ENCODE results near the gene PNMA6E.

PNMA6E gene

DNA sequence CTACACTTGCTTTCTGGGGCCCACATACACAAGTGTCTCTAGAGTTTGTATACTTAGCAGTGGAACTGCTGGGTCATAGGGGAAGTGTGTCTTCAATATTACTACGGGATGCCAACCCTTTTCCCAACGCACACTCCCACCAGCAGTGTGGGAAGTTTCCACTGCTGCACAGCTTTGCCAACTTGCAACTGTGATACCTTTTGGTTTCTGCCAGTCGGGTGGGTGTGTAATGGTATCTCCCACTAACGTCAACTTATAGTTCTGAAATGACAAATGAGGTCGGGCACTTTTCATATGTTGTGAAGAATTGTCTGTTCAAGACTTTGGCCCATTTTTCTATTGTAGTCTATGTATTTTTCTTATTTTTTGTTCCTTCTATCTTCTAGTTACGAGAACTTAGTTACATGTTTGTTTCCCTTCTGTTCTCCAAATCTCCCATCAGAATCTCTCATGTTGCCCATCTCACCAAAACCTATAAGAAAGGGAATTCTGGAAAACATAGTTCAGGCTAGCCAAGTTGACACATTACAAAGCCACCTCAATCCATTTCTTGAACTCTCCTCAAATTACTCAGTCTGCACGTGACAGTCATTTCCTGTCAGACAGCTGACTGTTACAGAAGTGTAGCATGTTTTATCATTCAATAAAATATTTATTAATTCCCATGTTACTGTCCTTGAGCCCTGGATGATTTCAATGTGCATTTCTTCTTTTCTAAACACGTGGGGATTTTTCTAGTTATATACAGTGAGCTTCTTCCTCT lies 30.7 kb downstream of the PNMA6E start:
- no peak for TF ChIP-seq EZH2 (IDR thresholded peaks at IDR 0.05; ENCODE audit: borderline replicate concordance, low read depth, low read length, severe bottlenecking)
- TF ChIP-seq, protein P1, sequence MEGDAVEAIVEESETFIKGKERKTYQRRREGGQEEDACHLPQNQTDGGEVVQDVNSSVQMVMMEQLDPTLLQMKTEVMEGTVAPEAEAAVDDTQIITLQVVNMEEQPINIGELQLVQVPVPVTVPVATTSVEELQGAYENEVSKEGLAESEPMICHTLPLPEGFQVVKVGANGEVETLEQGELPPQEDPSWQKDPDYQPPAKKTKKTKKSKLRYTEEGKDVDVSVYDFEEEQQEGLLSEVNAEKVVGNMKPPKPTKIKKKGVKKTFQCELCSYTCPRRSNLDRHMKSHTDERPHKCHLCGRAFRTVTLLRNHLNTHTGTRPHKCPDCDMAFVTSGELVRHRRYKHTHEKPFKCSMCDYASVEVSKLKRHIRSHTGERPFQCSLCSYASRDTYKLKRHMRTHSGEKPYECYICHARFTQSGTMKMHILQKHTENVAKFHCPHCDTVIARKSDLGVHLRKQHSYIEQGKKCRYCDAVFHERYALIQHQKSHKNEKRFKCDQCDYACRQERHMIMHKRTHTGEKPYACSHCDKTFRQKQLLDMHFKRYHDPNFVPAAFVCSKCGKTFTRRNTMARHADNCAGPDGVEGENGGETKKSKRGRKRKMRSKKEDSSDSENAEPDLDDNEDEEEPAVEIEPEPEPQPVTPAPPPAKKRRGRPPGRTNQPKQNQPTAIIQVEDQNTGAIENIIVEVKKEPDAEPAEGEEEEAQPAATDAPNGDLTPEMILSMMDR (IDR thresholded peaks at IDR 0.05; ENCODE audit: borderline replicate concordance, extremely low read depth, low read length, poor library complexity, severe bottlenecking), result no peak
- Histone ChIP-seq H3K27ac (ENCODE audit: low read length) (no peak overlapping the region), H3K79me2 (ENCODE audit: insufficient read depth, low read length) (no peaks in the 10 kb centered on the region), H4K20me1 (ENCODE audit: insufficient read depth, low read length) (no peaks in the 10 kb centered on the region), H2AFZ (ENCODE audit: low read depth, low read length) (no peak overlapping the region), H3K27me3 (ENCODE audit: insufficient read depth, low read length, poor library complexity) (no peaks in the 10 kb centered on the region), H3K9me3 (ENCODE audit: insufficient read depth, low read length, severe bottlenecking) (no peaks in the 10 kb centered on the region), H3K4me2 (ENCODE audit: insufficient read depth, low read length) (no peak overlapping the region), H3K36me3 (ENCODE audit: insufficient read depth, low read length) (no peaks in the 10 kb centered on the region), H3K9ac (ENCODE audit: low read depth, low read length) (no peak overlapping the region), H3K4me1 (ENCODE audit: insufficient read depth, low read length) (no peaks in the 10 kb centered on the region), H3K4me3 (ENCODE audit: low read depth in 1 of 2, low read length in 2 of 2) (no peak overlapping the region)
- no peak for DNase-seq
- ATAC-seq (ENCODE audit: insufficient read depth, low read depth), result no peak

DNA sequence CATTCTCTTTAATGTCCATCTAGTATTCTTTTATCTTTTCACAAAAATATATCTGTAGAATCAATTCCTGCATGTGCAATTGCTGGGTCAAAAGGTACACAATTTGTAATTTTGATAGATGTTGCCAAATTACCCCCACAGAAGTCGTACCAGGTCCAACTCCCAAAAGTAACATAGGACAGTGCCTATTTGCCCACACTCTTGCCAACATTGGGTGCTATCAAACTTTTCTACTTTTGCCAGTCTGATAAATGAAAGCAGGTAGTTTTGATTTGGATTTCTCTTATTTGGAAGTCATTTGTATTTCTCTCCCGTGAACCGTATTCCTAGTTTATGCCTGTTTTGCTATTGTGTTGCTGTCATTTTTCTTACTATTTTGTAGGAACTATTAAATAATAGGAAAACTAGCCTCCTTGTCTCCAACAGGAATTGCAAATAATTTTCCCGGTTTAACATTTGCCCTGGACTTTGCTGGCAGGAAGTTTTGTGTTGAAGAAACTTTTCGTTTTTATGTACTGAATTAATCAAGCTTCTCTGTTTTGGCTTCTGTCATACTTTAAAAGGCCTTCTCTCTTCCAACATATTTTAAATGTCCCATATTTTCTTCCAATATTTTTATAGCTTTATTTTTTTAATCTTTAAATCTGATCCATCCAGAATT lies 34.1 kb downstream of the PNMA6E start:
- Histone ChIP-seq H4K20me1 (ENCODE audit: insufficient read depth, low read length) (no peaks in the 10 kb centered on the region), H3K36me3 (ENCODE audit: insufficient read depth, low read length) (no peaks in the 10 kb centered on the region), H3K4me2 (ENCODE audit: insufficient read depth, low read length) (no peak overlapping the region), H3K4me1 (ENCODE audit: insufficient read depth, low read length) (no peaks in the 10 kb centered on the region), H3K79me2 (ENCODE audit: insufficient read depth, low read length) (no peaks in the 10 kb centered on the region), H3K9ac (ENCODE audit: low read depth, low read length) (no peak overlapping the region), H3K27ac (ENCODE audit: low read length) (no peak overlapping the region), H3K27me3 (ENCODE audit: insufficient read depth, low read length, poor library complexity) (no peaks in the 10 kb centered on the region), H3K9me3 (ENCODE audit: insufficient read depth, low read length, severe bottlenecking) (no peaks in the 10 kb centered on the region), H3K4me3 (ENCODE audit: low read depth in 1 of 2, low read length in 2 of 2) (no peak overlapping the region), H2AFZ (ENCODE audit: low read depth, low read length) (no peak overlapping the region)
- TF ChIP-seq, protein P1 (IDR thresholded peaks at IDR 0.05; ENCODE audit: borderline replicate concordance, extremely low read depth, low read length, poor library complexity, severe bottlenecking), result no peak
- TF ChIP-seq EZH2 (IDR thresholded peaks at IDR 0.05; ENCODE audit: borderline replicate concordance, low read depth, low read length, severe bottlenecking), result no peak
- DNase-seq, result no peak
- ATAC-seq (ENCODE audit: insufficient read depth, low read depth), result no peak

DNA sequence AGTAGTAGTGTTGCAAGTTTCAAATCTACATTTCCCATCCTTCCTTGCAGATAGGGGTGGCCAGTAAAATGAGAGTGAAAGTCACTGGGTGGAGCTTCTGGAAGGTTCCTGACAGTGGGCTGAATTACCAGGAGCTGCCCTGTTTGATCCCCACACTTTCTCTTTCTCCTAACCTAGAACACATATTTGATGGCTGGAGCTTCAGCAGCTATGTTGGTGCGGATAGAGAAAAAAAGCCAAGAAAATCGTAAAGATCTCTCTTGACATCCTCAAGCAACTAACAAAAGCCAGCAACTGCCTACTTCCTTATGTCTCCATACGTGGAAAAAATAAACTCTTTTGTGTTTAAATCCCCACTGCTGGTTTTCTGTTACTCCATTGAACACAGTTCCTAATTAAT lies 35.0 kb downstream of the PNMA6E start:
- H3K4me1 ChIP-seq (ENCODE audit: insufficient read depth, low read length), result no peaks in the 10 kb centered on the region
- no peaks in the 10 kb centered on the region for H3K27me3 ChIP-seq (ENCODE audit: insufficient read depth, low read length, poor library complexity)
- H3K36me3 ChIP-seq (ENCODE audit: insufficient read depth, low read length), result no peaks in the 10 kb centered on the region
- H3K79me2 ChIP-seq (ENCODE audit: insufficient read depth, low read length), result no peaks in the 10 kb centered on the region
- DNase-seq (no peak), ATAC-seq (ENCODE audit: insufficient read depth, low read depth) (no peak)
- H3K27ac ChIP-seq (ENCODE audit: low read length), result no peak overlapping the region
- no peaks in the 10 kb centered on the region for H4K20me1 ChIP-seq (ENCODE audit: insufficient read depth, low read length)
- no peak for TF ChIP-seq EZH2 (IDR thresholded peaks at IDR 0.05; ENCODE audit: borderline replicate concordance, low read depth, low read length, severe bottlenecking)
- TF ChIP-seq, protein P1 (IDR thresholded peaks at IDR 0.05; ENCODE audit: borderline replicate concordance, extremely low read depth, low read length, poor library complexity, severe bottlenecking), result no peak
- no peaks in the 10 kb centered on the region for H3K9me3 ChIP-seq (ENCODE audit: insufficient read depth, low read length, severe bottlenecking)
- no peak overlapping the region for H3K4me2 ChIP-seq (ENCODE audit: insufficient read depth, low read length)
- no peak overlapping the region for H2AFZ ChIP-seq (ENCODE audit: low read depth, low read length)
- no peak overlapping the region for H3K4me3 ChIP-seq (ENCODE audit: low read depth in 1 of 2, low read length in 2 of 2)
- H3K9ac ChIP-seq (ENCODE audit: low read depth, low read length), result no peak overlapping the region
